NK-92 (cell line): ENCODE results near the gene SMG6.

Experiments
- DNase-seq: peaks from one replicate; lab custom pipeline; 2025; ENCODE audit not compliant: unreplicated experiment; lab: John Stamatoyannopoulos, UW

SMG6 gene

DNA sequence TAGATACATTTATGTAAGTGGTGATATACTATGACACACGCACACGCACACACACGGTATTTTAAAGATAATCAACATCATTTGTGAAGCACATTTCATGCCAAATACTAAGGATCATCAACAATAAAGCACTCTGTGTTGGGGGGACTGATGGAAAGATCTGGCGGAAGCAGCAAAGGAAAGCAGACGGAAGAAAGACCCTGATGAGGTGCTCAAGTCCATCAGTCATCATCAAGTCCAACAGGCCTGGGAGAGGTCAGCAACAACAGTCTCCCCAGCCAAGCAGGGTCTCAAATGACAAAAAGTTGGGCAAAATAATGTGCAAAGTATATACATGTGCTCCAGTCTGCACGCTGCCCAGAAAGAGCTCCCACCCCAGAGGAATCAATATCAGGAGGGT, 193.1 kb downstream of the SMG6 start:
- DNase-seq: no peak

GRCh38 chr17:2108170-2108569, 195.4 kb downstream of the SMG6 start:
- DNase-seq: no peak

DNA sequence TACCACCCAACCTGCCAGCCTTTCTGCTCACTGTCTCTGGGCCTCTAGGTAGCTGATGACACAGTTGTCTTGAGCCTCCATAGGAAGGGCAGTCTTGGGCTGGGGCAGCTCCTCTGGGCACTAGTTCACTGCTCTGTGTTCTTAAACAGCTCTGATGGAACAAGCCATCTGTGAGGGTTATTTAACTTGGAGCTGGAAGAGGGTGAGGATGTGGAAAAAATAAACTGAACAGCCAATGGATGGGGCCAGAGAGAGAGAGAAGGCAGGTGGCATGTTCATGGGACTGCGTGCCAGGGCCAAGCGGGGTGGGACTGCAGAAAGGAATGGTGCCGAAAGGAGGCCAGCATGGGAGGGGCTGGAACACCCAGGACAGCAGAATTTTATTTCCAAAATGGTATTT, 196.1 kb downstream of the SMG6 start:
- DNase-seq: no peak

DNA sequence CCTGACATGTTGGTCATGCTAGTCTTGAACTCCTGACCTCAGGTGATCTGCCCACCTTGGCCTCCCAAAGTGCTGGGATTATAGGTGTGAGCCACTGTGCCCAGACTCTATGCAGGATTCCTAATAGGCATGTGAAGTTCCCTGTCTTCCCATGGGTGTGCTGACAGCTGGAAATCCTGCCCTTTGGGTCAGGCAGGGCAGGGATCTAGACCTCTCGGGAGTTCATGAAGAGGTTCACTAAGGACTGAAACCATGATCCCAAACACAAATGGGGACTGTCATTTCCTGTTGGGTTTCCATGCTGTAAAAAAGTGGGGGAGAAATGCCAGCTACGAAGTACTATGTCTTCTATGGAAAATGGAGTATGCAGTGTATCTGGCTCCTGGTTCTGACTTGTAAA, 196.5 kb downstream of the SMG6 start:
- DNase-seq: no peak

DNA sequence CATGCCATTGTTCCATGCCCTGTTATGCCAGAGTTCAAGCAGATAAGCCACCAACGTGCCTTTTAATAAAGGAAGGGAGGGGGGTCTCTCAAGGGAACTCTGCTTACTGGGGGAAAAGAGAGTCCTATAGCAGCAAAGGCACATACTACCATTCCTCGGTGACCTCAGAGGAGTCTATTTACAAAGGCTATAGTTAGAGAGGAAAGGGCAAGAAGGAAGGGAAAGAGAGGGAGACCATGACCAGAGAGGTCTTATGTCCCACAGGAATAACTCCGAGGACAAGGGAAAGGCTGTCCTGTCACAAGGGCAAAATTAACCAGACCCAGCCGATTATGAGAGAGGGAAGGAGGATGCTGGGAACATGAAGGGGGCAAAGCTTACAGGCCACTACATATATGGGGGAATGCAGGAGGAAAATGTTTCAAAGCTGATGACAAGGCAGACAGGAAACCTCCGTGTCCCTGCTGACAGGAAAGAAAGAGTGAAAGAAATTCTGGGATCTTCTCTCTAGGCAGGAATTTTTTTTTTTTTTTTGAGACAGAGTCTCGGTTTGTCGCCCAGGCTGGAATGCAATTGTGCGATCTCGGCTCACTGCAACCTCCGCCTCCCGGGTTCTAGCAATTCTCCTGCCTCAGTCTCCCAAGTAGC, 197.2 kb downstream of the SMG6 start:
- no peak for DNase-seq

DNA sequence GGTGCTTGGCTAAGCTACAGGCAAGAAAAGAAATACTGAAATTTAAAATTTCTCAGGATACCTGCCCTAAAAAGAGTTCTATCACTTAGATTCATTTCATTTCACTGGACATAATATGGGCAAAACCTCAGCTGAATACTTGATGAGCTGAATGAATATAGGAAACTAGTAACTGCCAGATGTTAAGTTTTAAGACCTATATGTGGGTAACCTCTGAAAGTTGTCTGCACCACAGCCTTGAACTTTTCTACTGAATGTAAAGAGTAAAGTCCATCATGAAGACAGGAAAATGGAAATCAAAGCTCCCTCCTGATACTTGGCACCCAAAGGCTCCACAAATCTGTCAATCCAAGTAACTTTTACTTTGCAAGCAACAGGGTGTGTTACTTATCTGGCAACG, 197.9 kb downstream of the SMG6 start:
- no peak for DNase-seq

DNA sequence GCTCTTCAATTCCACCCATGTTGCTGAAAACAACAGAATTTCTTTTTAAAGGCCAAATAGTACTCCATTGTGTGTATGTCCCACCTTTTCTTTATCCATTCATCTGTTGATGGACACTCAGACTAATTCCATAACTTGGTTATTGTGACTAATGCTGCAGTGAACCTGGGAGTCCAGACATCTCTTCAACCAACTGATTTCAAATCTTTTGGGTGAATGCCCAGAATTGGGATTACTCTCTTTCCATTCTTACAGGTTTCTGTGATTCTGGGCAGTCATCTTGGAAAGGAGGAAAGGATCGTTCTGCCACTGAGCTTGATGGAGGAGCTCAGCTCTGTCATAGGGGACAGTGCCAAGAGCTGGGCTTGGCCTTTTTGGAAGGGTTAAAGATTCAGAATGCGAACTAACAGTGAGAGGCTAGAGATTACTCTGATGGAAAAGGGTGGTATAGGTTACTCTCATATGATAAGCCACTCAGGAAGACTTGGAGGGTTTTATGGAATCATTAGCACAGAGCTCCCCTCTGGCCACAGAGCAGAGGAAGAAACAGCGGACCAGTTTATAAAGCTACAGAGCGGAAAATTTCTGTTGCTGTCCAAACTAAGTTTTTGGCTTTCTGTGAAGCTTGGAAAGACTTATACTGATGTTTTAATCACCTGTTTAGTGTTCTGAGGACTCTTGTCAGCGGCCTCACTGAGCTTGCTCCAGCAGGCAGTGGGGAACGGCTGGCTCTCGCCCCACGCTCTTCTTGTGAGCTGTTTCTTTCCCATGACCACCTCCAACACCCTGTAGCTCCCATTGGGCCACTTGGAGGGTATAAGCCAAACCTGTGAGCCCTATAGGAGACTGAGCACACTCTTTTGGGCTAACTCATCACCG, 200.4 kb downstream of the SMG6 start:
- no peak for DNase-seq

- no peak for DNase-seq
Observed at GRCh38 chr17:2101448-2102257, 201.9 kb downstream of the SMG6 start.

- no peak for DNase-seq
Observed at GRCh38 chr17:2095536-2095910, 208.1 kb downstream of the SMG6 start.

GRCh38 chr17:2094891-2095535, 208.6 kb downstream of the SMG6 start:
- no peak for DNase-seq

GRCh38 chr17:2093349-2093748, 210.2 kb downstream of the SMG6 start:
- no peak for DNase-seq

DNA sequence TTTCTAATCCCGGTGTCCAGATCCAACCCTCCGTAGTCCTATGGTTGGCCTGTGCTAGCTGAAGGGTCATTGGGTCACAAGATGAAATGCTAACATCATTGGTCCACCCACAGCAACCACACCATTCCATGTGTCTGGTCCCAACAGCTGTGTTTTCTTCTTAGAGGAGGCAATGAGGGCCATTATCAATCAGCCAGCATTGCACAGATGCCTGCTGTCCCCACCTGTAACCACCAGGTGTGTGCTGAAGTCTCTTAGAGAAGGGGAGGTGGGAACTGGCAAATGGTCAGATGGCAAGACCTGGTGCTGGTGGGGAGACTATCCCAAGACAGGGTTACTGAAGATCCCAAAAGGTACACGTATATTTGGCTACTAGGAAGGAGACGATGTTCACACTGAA, 211.3 kb downstream of the SMG6 start:
- DNase-seq: no peak

GRCh38 chr17:2090804-2091534, 212.6 kb downstream of the SMG6 start:
- no peak for DNase-seq

DNA sequence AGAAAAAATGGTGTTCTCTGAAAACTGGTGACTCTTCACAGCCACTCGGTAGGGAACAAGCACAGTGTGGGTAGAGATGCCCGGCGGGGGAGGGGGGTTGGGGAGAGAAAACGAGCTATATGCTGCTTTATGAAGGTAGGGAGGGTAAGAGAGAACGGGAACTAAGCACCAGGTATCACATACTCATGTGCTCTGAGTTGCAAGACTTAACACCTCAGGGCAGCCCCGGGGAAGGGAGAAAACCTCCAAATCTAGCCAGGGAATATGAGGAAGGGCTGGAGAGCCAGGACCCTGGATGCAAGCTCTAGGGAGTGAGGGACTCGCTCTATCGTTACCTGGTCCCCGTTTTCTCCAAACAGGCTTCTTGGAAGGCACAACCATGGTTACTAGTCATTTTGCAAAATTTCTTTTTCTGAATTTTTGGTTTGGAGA, 213.4 kb downstream of the SMG6 start:
- DNase-seq: no peak

DNA sequence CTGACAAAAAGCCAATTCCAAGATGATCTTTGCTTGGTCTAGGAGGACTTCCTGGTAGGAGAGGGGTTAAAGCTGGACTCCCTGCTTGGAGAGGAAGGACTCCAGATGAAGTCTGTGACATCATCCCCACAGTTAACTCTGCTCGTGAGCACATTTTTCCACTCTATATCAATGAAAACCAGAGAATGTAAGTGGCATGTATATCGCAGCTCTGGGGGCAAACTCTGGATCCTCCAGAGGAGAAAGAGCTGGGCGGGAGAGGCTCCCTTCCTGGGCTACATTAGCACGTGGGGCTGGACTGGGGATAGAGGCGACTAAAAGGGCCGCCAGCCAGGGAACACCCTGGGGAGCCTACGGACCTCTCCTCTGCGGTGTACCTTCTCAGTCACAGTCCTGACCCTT, 214.6 kb downstream of the SMG6 start:
- DNase-seq: no peak

DNA sequence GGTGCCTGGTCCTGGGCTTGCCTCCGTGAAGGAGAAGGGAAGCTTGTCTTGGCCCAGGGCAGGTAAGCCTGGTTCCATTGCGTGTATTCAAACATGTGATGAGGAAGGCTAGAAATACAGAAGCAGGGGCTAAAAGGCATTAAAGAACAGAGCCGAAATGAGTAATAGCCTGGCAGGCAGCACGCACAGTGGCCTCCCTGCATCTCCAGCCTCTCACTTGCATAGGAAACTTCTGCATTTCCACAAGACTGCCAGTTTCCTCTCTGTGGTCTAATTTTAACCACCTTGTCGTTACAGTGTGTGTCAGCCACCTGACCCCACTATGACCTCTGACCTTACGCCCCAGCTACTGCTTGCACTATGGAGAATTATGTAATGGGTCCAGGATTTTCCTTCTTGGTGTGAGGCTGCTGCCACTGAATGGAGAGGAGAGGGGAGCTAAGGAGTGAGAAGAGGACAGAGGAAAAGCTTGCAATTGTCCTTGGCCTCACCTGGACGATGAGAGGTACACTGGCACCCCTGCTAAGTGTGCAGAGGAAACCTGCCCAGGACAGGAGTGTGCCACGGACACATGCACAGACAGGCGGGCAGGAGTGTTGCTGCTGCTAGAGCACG, 215.9 kb downstream of the SMG6 start:
- no peak for DNase-seq

DNA sequence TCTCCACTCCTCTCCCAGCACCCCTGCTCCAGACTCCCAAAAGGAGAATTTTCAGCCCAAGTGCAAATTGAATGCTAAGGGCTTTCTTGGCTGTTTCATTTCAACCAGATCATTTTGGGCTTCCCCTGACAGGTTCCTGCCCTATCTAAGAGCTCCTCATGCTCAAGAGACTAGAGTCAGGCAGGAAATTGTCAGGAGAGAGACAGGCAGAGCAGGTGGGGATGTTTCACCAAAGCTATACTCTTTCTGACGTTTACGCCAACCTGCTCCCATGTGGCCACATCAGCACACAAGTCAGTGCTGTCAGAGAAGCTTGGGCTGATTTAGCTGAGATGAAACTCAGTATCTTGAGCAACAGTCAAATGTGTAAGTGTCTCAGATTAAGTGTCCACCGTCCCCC, 217.3 kb downstream of the SMG6 start:
- no peak for DNase-seq

GRCh38 chr17:2085648-2085949, 218.0 kb downstream of the SMG6 start:
- DNase-seq: no peak

- DNase-seq: no peak
Observed at GRCh38 chr17:2084766-2085647, 218.6 kb downstream of the SMG6 start.
